ENCODE measurements around the gene ATF7IP2. TPM values are rescaled to one million over a fixed set of nuclear protein-coding genes. Genes with fewer than 3 reads are reported as not detected.

ATF7IP2 gene
- total RNA-seq, 1 donor from 2014 or later = 8.9 TPM

- peak; percentile 80 for DNase-seq (ENCODE audit: low read depth)
- TF ChIP-seq, protein P1, sequence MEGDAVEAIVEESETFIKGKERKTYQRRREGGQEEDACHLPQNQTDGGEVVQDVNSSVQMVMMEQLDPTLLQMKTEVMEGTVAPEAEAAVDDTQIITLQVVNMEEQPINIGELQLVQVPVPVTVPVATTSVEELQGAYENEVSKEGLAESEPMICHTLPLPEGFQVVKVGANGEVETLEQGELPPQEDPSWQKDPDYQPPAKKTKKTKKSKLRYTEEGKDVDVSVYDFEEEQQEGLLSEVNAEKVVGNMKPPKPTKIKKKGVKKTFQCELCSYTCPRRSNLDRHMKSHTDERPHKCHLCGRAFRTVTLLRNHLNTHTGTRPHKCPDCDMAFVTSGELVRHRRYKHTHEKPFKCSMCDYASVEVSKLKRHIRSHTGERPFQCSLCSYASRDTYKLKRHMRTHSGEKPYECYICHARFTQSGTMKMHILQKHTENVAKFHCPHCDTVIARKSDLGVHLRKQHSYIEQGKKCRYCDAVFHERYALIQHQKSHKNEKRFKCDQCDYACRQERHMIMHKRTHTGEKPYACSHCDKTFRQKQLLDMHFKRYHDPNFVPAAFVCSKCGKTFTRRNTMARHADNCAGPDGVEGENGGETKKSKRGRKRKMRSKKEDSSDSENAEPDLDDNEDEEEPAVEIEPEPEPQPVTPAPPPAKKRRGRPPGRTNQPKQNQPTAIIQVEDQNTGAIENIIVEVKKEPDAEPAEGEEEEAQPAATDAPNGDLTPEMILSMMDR (conservative IDR thresholded peaks at IDR 0.05; ENCODE audit: low read depth, low read length) = peak; percentile 66
- H3K4me3 ChIP-seq (ENCODE audit: low read depth, low read length) = no peak overlapping the region
Observed at GRCh38 chr16:10368969-10369551, 16.8 kb upstream of the ATF7IP2 start.

DNA sequence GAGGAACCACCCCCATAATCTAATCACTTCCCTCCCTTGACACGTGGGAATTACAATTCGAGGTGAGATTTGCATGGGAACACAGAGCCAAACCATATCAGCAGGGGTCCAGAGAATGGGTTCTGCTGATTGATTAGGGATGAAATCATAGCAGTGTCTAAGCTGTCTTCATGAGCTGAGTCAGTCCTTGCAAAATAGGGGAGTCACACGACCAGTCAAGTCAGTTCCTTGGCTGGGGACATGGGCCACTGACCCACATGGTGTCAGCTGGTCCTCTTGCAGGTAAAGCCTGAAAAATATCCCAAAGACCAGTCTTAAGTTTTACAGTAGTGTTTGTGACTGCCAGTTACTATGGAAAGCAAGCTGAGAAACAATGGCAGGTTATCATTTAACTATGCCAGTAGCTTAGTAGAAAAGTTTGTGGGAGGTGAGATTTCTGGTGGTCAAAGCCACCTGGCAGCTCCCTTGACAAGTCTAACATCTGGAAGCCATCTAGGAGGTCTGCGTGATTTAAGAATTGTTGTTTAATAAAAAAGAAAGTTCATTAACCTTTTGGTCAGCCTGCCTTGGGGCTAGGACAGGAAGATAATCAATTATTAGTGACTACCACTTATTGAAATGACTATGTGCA lies 15.7 kb upstream of the ATF7IP2 start:
- no peak for DNase-seq (ENCODE audit: low read depth)
- H3K4me3 ChIP-seq (ENCODE audit: low read depth, low read length) = no peak overlapping the region
- TF ChIP-seq, protein P1 (conservative IDR thresholded peaks at IDR 0.05; ENCODE audit: low read depth, low read length) = no peak

- TF ChIP-seq, protein P1 (conservative IDR thresholded peaks at IDR 0.05; ENCODE audit: low read depth, low read length) = no peak
- H3K4me3 ChIP-seq (ENCODE audit: low read depth, low read length) = no peak overlapping the region
- no peak for DNase-seq (ENCODE audit: low read depth)
Observed at GRCh38 chr16:10371592-10371991, 14.3 kb upstream of the ATF7IP2 start.

DNA sequence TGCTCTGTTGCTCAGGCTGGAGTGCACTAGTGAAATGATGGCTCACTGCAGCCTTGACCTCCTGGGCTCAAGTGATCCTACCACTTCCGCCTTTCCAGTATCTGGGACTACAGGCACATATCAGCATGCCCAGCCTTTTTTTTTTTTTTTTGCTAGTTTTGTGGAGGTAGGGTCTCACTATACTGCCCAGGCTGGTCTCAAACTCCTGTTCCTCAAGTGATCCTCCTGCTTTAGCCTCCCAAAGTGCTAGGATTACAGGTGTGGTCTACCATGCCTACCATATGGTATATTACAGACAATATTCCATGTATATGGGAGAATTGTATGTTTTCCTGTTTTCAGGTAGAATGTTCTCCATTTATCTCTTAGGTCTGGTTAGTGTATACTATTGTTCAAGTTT lies 12.3 kb upstream of the ATF7IP2 start:
- DNase-seq (ENCODE audit: low read depth) = no peak
- H3K4me3 ChIP-seq (ENCODE audit: low read depth, low read length) = no peak overlapping the region
- TF ChIP-seq, protein P1 (conservative IDR thresholded peaks at IDR 0.05; ENCODE audit: low read depth, low read length) = no peak

GRCh38 chr16:10376229-10376628 lies 9.6 kb upstream of the ATF7IP2 start:
- TF ChIP-seq, protein P1 (conservative IDR thresholded peaks at IDR 0.05; ENCODE audit: low read depth, low read length) = no peak
- DNase-seq (ENCODE audit: low read depth) = no peak
- no peak overlapping the region for H3K4me3 ChIP-seq (ENCODE audit: low read depth, low read length)

- H3K4me3 ChIP-seq (ENCODE audit: low read depth, low read length) = no peak overlapping the region
- DNase-seq (ENCODE audit: low read depth) = no peak
- TF ChIP-seq, protein P1 (conservative IDR thresholded peaks at IDR 0.05; ENCODE audit: low read depth, low read length) = no peak
Observed at GRCh38 chr16:10383626-10384025, 2.2 kb upstream of the ATF7IP2 start.
